Prostate gland (tissue), 2 donors: ENCODE data around the gene EPB41L5.

ENCODE experiments used
- CTCF ChIP-seq, 4 experiments: fragments of 200-600 bp in 2 of 4; fragments of 450-650 bp in 2 of 4; sonication (generic) in 2 of 4; IDR thresholded peaks; 1 replicate in 3 of 4; 2 replicates in 1 of 4; pipeline ENCODE4 v1.5.1; 2016 to 2019; ENCODE audit warnings: antibody characterized with exemption in 4 of 4, mild to moderate bottlenecking in 2 of 4, moderate library complexity in 2 of 4
- POLR2AphosphoS5 ChIP-seq: sonication (generic); formaldehyde crosslinking; IDR thresholded peaks from one replicate; pipeline ENCODE4 v1.6.1; 2017; ENCODE audit warnings: antibody characterized with exemption

DNA sequence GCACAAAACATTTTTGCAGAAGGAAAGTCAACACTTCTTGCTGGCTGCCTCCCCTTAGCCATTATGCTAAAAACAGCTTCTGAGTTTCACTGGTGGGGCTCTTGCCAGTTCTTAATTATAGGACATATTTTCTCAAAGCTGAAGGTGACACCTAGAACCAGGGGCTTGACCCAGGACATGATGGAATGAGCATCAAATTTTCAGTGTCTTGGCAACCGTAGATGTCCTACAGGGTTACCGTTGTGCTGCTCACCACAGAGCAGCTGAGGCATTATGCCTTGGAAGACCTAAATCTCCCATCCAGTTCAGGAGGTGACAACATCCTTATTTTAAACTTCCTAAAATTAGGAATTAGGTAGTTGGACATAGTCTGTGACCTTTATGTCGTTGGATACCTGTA, 163.6 kb downstream of the EPB41L5 start:
- TF ChIP-seq CTCF (IDR thresholded peaks at IDR 0.05) (no peak), POLR2AphosphoS5 (no peak)
